WTC11 (cell line): ENCODE results near the gene KDELR1. TPM values are rescaled to one million over a fixed set of nuclear protein-coding genes. Genes with fewer than 3 reads are reported as not detected.

ENCODE experiments used
- ATAC-seq: fragments of 200-7000 bp; cut with Tn5 transposase; 2 replicates; pipeline ENCODE4 v1.10.0; 2021; ENCODE audit warnings: mild to moderate bottlenecking, moderate library complexity
- CTCF ChIA-PET: fragments of 300-600 bp; sonication (Branson Sonifier 250); formaldehyde crosslinking; loops from one replicate; lab custom pipeline; 2021; ENCODE audit warnings: antibody characterized with exemption; lab: Charles Lee
- POLR2A ChIA-PET: fragments of 350-600 bp; sonication (Branson Sonifier 250); formaldehyde crosslinking; loops from one replicate; lab custom pipeline; 2021; ENCODE audit warnings: antibody characterized with exemption; lab: Charles Lee
- DNase-seq: peaks from one replicate; pipeline ENCODE4 v3.0.0; 2021; ENCODE audit warnings: low spot score
- H3K27ac Mint-ChIP-seq: 2 replicates; pipeline ENCODE4 v1.8.0; 2021; ENCODE audit warnings: mixed read lengths
- H3K27me3 Mint-ChIP-seq: 2 replicates; pipeline ENCODE4 v1.8.0; 2021; ENCODE audit warnings: low read depth, mild to moderate bottlenecking, moderate library complexity, mixed read lengths
- H3K36me3 Mint-ChIP-seq: 2 replicates; pipeline ENCODE4 v1.8.0; 2021; ENCODE audit warnings: mixed read lengths
- H3K4me1 Mint-ChIP-seq: 2 replicates; pipeline ENCODE4 v1.8.0; 2022; ENCODE audit warnings: mixed read lengths
- H3K4me3 Mint-ChIP-seq: 2 replicates; pipeline ENCODE4 v1.8.0; 2021; ENCODE audit warnings: mild to moderate bottlenecking, moderate library complexity, mixed read lengths
- H3K9me3 Mint-ChIP-seq: 2 replicates; pipeline ENCODE4 v1.8.0; 2021; ENCODE audit warnings: mixed read lengths
- ETV6 ChIP-seq: sonication (generic); formaldehyde crosslinking; IDR thresholded peaks from 2 replicates; pipeline ENCODE4 v1.8.1; 2022; ENCODE audit warnings: mild to moderate bottlenecking, missing genetic modification reagents
- FOXK1 ChIP-seq: sonication (generic); formaldehyde crosslinking; IDR thresholded peaks from 2 replicates; pipeline ENCODE4 v1.8.0; 2022; ENCODE audit warnings: mild to moderate bottlenecking, moderate library complexity, missing genetic modification reagents
- GRHL2 ChIP-seq: fragments of 250-450 bp; sonication (Bioruptor Pico); IDR thresholded peaks from 2 replicates; pipeline ENCODE4 v1.8.0; 2022; ENCODE audit warnings: mild to moderate bottlenecking, moderate library complexity; ENCODE audit not compliant: insufficient replicate concordance, severe bottlenecking
- GTF2I ChIP-seq: fragments of 250-450 bp; sonication (Bioruptor Pico); conservative IDR thresholded peaks from 2 replicates; pipeline ENCODE4 v1.4.0; 2021; ENCODE audit warnings: mild to moderate bottlenecking
- JAZF1 ChIP-seq: fragments of 250-450 bp; sonication (Bioruptor Pico); IDR thresholded peaks from 2 replicates; pipeline ENCODE4 v1.9.0; 2021; ENCODE audit warnings: moderate library complexity, mild to moderate bottlenecking, inconsistent platforms
- NFYB ChIP-seq: sonication (generic); formaldehyde crosslinking; conservative IDR thresholded peaks from 2 replicates; pipeline ENCODE4 v1.8.0; 2022; ENCODE audit warnings: low read depth, missing genetic modification reagents
- NR1H2 ChIP-seq: sonication (generic); formaldehyde crosslinking; IDR thresholded peaks from 2 replicates; pipeline ENCODE4 v1.9.0; 2021; ENCODE audit warnings: mild to moderate bottlenecking, moderate library complexity, missing genetic modification reagents
- PRRX2 ChIP-seq: fragments of 250-450 bp; sonication (Bioruptor Pico); IDR thresholded peaks from 2 replicates; pipeline ENCODE4 v1.8.0; 2021; ENCODE audit warnings: mild to moderate bottlenecking
- RELA ChIP-seq: sonication (generic); formaldehyde crosslinking; IDR thresholded peaks from 2 replicates; pipeline ENCODE4 v1.8.1; 2022; ENCODE audit warnings: missing genetic modification reagents, mild to moderate bottlenecking, borderline replicate concordance
- RORB ChIP-seq: fragments of 250-450 bp; sonication (Bioruptor Pico); IDR thresholded peaks from 2 replicates; pipeline ENCODE4 v1.9.0; 2021; ENCODE audit warnings: mild to moderate bottlenecking
- TEAD4 ChIP-seq: sonication (generic); formaldehyde crosslinking; IDR thresholded peaks from 2 replicates; pipeline ENCODE4 v1.8.0; 2022; ENCODE audit warnings: mild to moderate bottlenecking, missing genetic modification reagents
- ZNF263 ChIP-seq: sonication (generic); formaldehyde crosslinking; IDR thresholded peaks from 2 replicates; pipeline ENCODE4 v1.8.1; 2022; ENCODE audit warnings: low read depth, mild to moderate bottlenecking, moderate library complexity, missing genetic modification reagents
- ZNF416 ChIP-seq: fragments of 250-450 bp; sonication (Bioruptor Pico); IDR thresholded peaks from 2 replicates; pipeline ENCODE4 v1.9.0; 2021; ENCODE audit warnings: mild to moderate bottlenecking, inconsistent platforms
- ZNF423 ChIP-seq: fragments of 250-450 bp; sonication (Bioruptor Pico); IDR thresholded peaks from 2 replicates; pipeline ENCODE4 v2.1.2; 2022; ENCODE audit warnings: mild to moderate bottlenecking, moderate library complexity
- total RNA-seq: library from RNA; stranded (reverse); gene quantifications from 3 replicates; pipeline ENCODE4 v1.2.3, GENCODE V29; 2021
- TF ChIP-seq, protein P1 (sequence below): sonication (generic); formaldehyde crosslinking; conservative IDR thresholded peaks from 2 replicates; pipeline ENCODE4 v1.8.1; 2022; ENCODE audit warnings: mild to moderate bottlenecking, missing genetic modification reagents
- TF ChIP-seq, protein P2 (sequence below): sonication (generic); formaldehyde crosslinking; IDR thresholded peaks from 2 replicates; pipeline ENCODE4 v1.8.1; 2023; ENCODE audit warnings: mild to moderate bottlenecking, missing genetic modification reagents, moderate library complexity
- TF ChIP-seq, protein P3 (sequence below): sonication (generic); formaldehyde crosslinking; IDR thresholded peaks from 2 replicates; pipeline ENCODE4 v1.8.0; 2022; ENCODE audit warnings: mild to moderate bottlenecking, missing genetic modification reagents
- TF ChIP-seq, protein P4 (sequence below): sonication (generic); formaldehyde crosslinking; IDR thresholded peaks from 2 replicates; pipeline ENCODE4 v1.8.0; 2023; ENCODE audit warnings: missing genetic modification reagents, mild to moderate bottlenecking, borderline replicate concordance

KDELR1 gene
- total RNA-seq, 1 experiment from 2014 or later: 207 TPM

DNA sequence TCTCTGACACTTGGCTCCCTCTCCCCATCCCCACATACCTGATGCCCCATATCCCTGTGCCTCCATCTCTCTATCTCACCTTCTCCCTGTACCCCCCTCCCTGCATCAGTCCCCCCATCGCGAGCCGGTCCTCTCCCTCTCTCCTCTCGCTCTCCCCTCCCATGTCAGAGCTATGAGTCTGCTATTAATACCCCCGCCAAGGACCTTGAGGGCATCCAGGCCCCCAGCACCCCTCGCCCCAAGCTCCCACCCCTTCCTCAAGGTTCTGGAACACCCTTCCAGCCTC, 3.8 kb upstream of the KDELR1 start:
- ChIA-PET CTCF (interaction anchor here (0.7 to 2.4 kb wide), 7 partner anchors 11 to 289 kb away, joined by 3 to 13 read pairs (median 4); no protein-coding TSS in a partner anchor), POLR2A (interaction anchor here (0.6 to 0.8 kb wide), 2 partner anchors 9 to 20 kb away, joined by 3 to 6 read pairs; no protein-coding TSS in a partner anchor)
- peaks cover 54% of the 10 kb centered on the region for H3K4me1 Mint-ChIP-seq
- H3K9me3 Mint-ChIP-seq: no peaks in the 10 kb centered on the region
- DNase-seq: no peak
- no peaks in the 10 kb centered on the region for H3K36me3 Mint-ChIP-seq
- TF ChIP-seq ZNF263 (CRISPR knock-in tag): no peak
- TF ChIP-seq, protein P1, sequence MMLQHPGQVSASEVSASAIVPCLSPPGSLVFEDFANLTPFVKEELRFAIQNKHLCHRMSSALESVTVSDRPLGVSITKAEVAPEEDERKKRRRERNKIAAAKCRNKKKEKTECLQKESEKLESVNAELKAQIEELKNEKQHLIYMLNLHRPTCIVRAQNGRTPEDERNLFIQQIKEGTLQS (CRISPR knock-in tag): no peak
- TF ChIP-seq RELA (CRISPR knock-in tag): no peak
- TF ChIP-seq FOXK1 (CRISPR knock-in tag): no peak
- no peak for TF ChIP-seq GRHL2
- TF ChIP-seq, protein P2, sequence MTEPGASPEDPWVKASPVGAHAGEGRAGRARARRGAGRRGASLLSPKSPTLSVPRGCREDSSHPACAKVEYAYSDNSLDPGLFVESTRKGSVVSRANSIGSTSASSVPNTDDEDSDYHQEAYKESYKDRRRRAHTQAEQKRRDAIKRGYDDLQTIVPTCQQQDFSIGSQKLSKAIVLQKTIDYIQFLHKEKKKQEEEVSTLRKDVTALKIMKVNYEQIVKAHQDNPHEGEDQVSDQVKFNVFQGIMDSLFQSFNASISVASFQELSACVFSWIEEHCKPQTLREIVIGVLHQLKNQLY (CRISPR knock-in tag): no peak
- no peak for TF ChIP-seq ZNF416 (CRISPR knock-in tag)
- TF ChIP-seq, protein P3, sequence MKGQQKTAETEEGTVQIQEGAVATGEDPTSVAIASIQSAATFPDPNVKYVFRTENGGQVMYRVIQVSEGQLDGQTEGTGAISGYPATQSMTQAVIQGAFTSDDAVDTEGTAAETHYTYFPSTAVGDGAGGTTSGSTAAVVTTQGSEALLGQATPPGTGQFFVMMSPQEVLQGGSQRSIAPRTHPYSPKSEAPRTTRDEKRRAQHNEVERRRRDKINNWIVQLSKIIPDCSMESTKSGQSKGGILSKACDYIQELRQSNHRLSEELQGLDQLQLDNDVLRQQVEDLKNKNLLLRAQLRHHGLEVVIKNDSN (CRISPR knock-in tag): no peak
- no peak for TF ChIP-seq NR1H2 (CRISPR knock-in tag)
- TF ChIP-seq RORB (CRISPR knock-in tag): no peak
- TF ChIP-seq, protein P4, sequence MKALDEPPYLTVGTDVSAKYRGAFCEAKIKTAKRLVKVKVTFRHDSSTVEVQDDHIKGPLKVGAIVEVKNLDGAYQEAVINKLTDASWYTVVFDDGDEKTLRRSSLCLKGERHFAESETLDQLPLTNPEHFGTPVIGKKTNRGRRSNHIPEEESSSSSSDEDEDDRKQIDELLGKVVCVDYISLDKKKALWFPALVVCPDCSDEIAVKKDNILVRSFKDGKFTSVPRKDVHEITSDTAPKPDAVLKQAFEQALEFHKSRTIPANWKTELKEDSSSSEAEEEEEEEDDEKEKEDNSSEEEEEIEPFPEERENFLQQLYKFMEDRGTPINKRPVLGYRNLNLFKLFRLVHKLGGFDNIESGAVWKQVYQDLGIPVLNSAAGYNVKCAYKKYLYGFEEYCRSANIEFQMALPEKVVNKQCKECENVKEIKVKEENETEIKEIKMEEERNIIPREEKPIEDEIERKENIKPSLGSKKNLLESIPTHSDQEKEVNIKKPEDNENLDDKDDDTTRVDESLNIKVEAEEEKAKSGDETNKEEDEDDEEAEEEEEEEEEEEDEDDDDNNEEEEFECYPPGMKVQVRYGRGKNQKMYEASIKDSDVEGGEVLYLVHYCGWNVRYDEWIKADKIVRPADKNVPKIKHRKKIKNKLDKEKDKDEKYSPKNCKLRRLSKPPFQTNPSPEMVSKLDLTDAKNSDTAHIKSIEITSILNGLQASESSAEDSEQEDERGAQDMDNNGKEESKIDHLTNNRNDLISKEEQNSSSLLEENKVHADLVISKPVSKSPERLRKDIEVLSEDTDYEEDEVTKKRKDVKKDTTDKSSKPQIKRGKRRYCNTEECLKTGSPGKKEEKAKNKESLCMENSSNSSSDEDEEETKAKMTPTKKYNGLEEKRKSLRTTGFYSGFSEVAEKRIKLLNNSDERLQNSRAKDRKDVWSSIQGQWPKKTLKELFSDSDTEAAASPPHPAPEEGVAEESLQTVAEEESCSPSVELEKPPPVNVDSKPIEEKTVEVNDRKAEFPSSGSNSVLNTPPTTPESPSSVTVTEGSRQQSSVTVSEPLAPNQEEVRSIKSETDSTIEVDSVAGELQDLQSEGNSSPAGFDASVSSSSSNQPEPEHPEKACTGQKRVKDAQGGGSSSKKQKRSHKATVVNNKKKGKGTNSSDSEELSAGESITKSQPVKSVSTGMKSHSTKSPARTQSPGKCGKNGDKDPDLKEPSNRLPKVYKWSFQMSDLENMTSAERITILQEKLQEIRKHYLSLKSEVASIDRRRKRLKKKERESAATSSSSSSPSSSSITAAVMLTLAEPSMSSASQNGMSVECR (CRISPR knock-in tag): no peak
- no peak for TF ChIP-seq TEAD4 (CRISPR knock-in tag)
- TF ChIP-seq JAZF1: no peak
- no peak overlapping the region for H3K27ac Mint-ChIP-seq
- ATAC-seq: no peak
- peaks cover 60% of the 10 kb centered on the region for H3K27me3 Mint-ChIP-seq
- H3K4me3 Mint-ChIP-seq: peak overlapping the region; percentile 59

DNA sequence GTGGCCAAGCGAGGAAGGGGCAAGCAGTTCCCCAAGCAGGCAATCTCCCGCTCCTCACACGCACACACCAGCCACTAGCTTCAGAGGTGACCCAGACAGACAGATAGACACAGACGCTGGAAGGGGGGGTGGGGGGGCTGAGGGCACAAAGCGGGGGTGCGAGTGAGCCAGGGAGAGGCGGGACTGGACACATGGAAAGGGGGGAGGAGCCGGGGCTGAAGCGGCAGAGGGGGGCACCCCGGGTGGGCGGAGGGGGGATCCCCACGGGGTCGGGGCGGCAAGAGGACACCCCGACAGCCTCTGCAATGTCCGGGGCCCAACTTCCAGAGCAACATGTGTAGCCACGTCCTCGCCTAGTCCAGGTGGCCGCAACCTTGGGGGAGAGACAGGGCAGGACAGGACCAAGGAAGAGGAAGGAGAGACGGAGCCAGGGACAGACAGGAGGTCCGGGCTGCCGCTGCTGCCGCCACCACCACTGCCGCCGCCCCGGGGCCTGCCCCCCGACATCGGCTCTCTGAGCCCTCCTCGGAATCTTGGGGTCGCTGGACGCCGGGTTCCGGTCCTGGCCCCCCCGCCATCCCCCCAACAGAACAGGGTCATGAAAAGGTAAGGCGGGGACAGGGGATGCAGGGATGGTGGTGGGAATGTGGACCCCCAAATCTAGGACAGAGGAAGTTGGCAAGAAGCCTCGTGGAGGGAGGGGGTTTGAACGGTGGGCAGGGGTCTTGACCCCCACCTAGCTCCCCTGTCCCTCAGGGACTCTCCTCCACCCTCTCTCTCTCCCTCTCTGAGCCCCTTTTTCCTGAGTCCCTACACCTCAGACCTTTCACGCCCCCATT, 3.2 kb upstream of the KDELR1 start:
- ChIA-PET CTCF (interaction anchor here (0.8 to 2.4 kb wide), 9 partner anchors 13 to 189 kb away, joined by 3 to 13 read pairs (median 5); partner anchors contain the start of gene TMEM143), POLR2A (interaction anchor here (0.8 kb wide), 1 partner anchor 10 kb away, joined by 3 read pairs; no protein-coding TSS in a partner anchor)
- Mint-ChIP-seq H3K4me1 (peaks cover 53% of the 10 kb centered on the region), H3K36me3 (no peaks in the 10 kb centered on the region), H3K27me3 (peaks cover 60% of the 10 kb centered on the region), H3K4me3 (peak overlapping the region; percentile 83), H3K27ac (no peak overlapping the region), H3K9me3 (no peaks in the 10 kb centered on the region)
- TF ChIP-seq NFYB (no peak), ETV6 (CRISPR knock-in tag) (no peak), PRRX2 (0 out of 2 replicates have a peak, but pooled peaks have one; percentile 13), GTF2I (CRISPR knock-in tag) (no peak), ZNF423 (CRISPR knock-in tag) (no peak)
- TF ChIP-seq, protein P2 (CRISPR knock-in tag): no peak
- no peak for DNase-seq
- ATAC-seq: no peak
